ENCODE results near the gene CLPX. TPM values are rescaled to one million over a fixed set of nuclear protein-coding genes. Genes with fewer than 3 reads are reported as not detected.

CLPX gene
- total and polyA plus RNA-seq, 9 of the 15 experiments (the other 6 are each of a cell fraction or from before 2014, with no cell fraction given), result 11.2 to 83.3 (median 51.3) TPM

GRCh38 chr15:65180167-65180566 lies 5.0 kb downstream of the CLPX start (continued):
- TF ChIP-seq ZNF318 (IDR thresholded peaks at IDR 0.05; ENCODE audit: borderline replicate concordance in 1 of 2, low read depth in 1 of 2) (no peak), ZNF212 (CRISPR knock-in tag; IDR thresholded peaks at IDR 0.05) (no peak), PKNOX1 (IDR thresholded peaks at IDR 0.05) (no peak), ZKSCAN3 (CRISPR knock-in tag; IDR thresholded peaks at IDR 0.05) (no peak)

All from K562 (cell line).